Esophagus (tissue), 2 donors: Measurements from ENCODE around the gene ANTKMT. TPM values are rescaled to one million over a fixed set of nuclear protein-coding genes. Genes with fewer than 3 reads are reported as not detected.
"Not testable (repeated sequence)": the region's sequence is repeated elsewhere in the genome, so short reads cannot be mapped to it uniquely, and the experiment has no call there.

ENCODE experiments used
- H3K27ac ChIP-seq, 2 donors: one replicate each; pipeline ENCODE4 v1.5.1; 2013; ENCODE audit warnings: low read depth in 2 of 2, mild to moderate bottlenecking in 2 of 2, inconsistent platforms in 1 of 2, low read length in 1 of 2, moderate library complexity in 1 of 2
- H3K27me3 ChIP-seq, 2 donors: one replicate each; pipeline ENCODE4 v1.6.1; 2013; ENCODE audit warnings: low read length in 2 of 2, control low read depth in 1 of 2, mild to moderate bottlenecking in 1 of 2; ENCODE audit not compliant: insufficient read depth in 2 of 2, control insufficient read depth in 1 of 2
- H3K36me3 ChIP-seq, 2 donors: one replicate each; pipeline ENCODE4 v1.6.1; 2013; ENCODE audit warnings: low read length in 1 of 2; ENCODE audit not compliant: control insufficient read depth in 2 of 2, insufficient read depth in 2 of 2
- H3K4me1 ChIP-seq, 2 donors: one replicate each; pipeline ENCODE4 v1.6.1; 2013; ENCODE audit warnings: low read length in 1 of 2; ENCODE audit not compliant: control insufficient read depth in 2 of 2, insufficient read depth in 2 of 2
- H3K4me3 ChIP-seq, 2 donors: one replicate each; pipeline ENCODE4 v1.5.1; 2013; ENCODE audit warnings: low read length in 2 of 2, mild to moderate bottlenecking in 2 of 2, low read depth in 1 of 2, moderate library complexity in 1 of 2
- H3K9me3 ChIP-seq, 2 donors: one replicate each; pipeline ENCODE4 v1.6.1; 2013; ENCODE audit warnings: mild to moderate bottlenecking in 2 of 2, low read depth in 1 of 2, low read length in 1 of 2, moderate library complexity in 1 of 2; ENCODE audit not compliant: control insufficient read depth in 2 of 2, insufficient read depth in 1 of 2
- WGBS, 2 donors: extraction: QIAGEN DNeasy Blood & Tissue Kit; methylation state at CpG; one replicate each; pipeline ENCODE4 v1.1.7; 2013; 5-methylcytosine and 5-hydroxymethylcytosine counted together
- polyA plus RNA-seq, 2 donors: library from polyadenylated mRNA; stranded (reverse); fragments of 200-250 nt; gene quantifications; one replicate each; pipeline ENCODE4 v1.2.3, GENCODE V29; 2013
- donor health status: healthy with polysubstance abuse.
- donor health status: Bipolar disorder and iron deficiency.

Gene ANTKMT
- polyA plus RNA-seq, 2 donors = 17.9 to 22.4 TPM

GRCh38 chr16:751152-752006, 30.4 kb downstream of the ANTKMT start:
- H3K36me3 ChIP-seq = no peaks in the 10 kb centered on the region
- WGBS, 2 donors = 46 to 49% methylated on average over 39 of the region's 39 CpGs
- H3K4me1 ChIP-seq = peaks cover 0 to 5% of the 10 kb centered on the region in 2 donors
- H3K27me3 ChIP-seq = peaks cover 0 to 3% of the 10 kb centered on the region in 2 donors
- no peak overlapping the region for H3K4me3 ChIP-seq
- no peak overlapping the region for H3K27ac ChIP-seq
- no peaks in the 10 kb centered on the region for H3K9me3 ChIP-seq

GRCh38 chr16:752007-752312, 31.0 kb downstream of the ANTKMT start:
- Histone ChIP-seq H3K27ac (no peak overlapping the region), H3K27me3 (peaks cover 0 to 3% of the 10 kb centered on the region in 2 donors), H3K4me1 (peaks cover 0 to 5% of the 10 kb centered on the region in 2 donors), H3K36me3 (no peaks in the 10 kb centered on the region), H3K9me3 (no peaks in the 10 kb centered on the region), H3K4me3 (no peak overlapping the region)
- WGBS, 2 donors = 30 to 31% methylated on average over 10 of the region's 10 CpGs

- not testable (repeated sequence) for H3K4me1 ChIP-seq, H3K27me3 ChIP-seq, H3K9me3 ChIP-seq, H3K27ac ChIP-seq, H3K4me3 ChIP-seq, H3K36me3 ChIP-seq
- 80 to 85% methylated on average over 11 of the region's 11 CpGs for WGBS, 2 donors
Measured at GRCh38 chr16:754121-754607, 33.2 kb downstream of the ANTKMT start.

GRCh38 chr16:754656-755055, 33.7 kb downstream of the ANTKMT start:
- Histone ChIP-seq H3K9me3 (no peaks in the 10 kb centered on the region), H3K27ac (no peak overlapping the region), H3K4me1 (peaks cover 0 to 5% of the 10 kb centered on the region in 2 donors), H3K4me3 (no peak overlapping the region), H3K27me3 (peaks cover 0 to 3% of the 10 kb centered on the region in 2 donors), H3K36me3 (no peaks in the 10 kb centered on the region)
- 37 to 39% methylated on average over 11 of the region's 11 CpGs for WGBS, 2 donors

- Histone ChIP-seq H3K27ac (no peak overlapping the region), H3K4me3 (no peak overlapping the region), H3K4me1 (peaks cover 0 to 9% of the 10 kb centered on the region in 2 donors), H3K9me3 (no peaks in the 10 kb centered on the region), H3K27me3 (peaks cover 0 to 3% of the 10 kb centered on the region in 2 donors), H3K36me3 (no peaks in the 10 kb centered on the region)
- 87 to 92% methylated on average over 5 of the region's 5 CpGs for WGBS, 2 donors
Measured at GRCh38 chr16:756428-756827, 35.5 kb downstream of the ANTKMT start.

GRCh38 chr16:759110-759910, 38.4 kb downstream of the ANTKMT start:
- Histone ChIP-seq H3K4me1 (peaks cover 0 to 5% of the 10 kb centered on the region in 2 donors), H3K4me3 (no peak overlapping the region), H3K27me3 (no peaks in the 10 kb centered on the region), H3K36me3 (no peaks in the 10 kb centered on the region), H3K9me3 (no peaks in the 10 kb centered on the region), H3K27ac (peak overlapping the region; percentile 50 to 59)
- WGBS, 2 donors = 68 to 70% methylated on average over 34 of the region's 34 CpGs

GRCh38 chr16:760065-760464, 39.1 kb downstream of the ANTKMT start:
- Histone ChIP-seq H3K9me3 (no peaks in the 10 kb centered on the region), H3K4me3 (no peak overlapping the region), H3K36me3 (no peaks in the 10 kb centered on the region), H3K4me1 (peaks cover 0 to 5% of the 10 kb centered on the region in 2 donors), H3K27ac (peak overlapping the region; percentile 50 to 59), H3K27me3 (no peaks in the 10 kb centered on the region)
- 41 to 58% methylated on average over 15 of the region's 15 CpGs for WGBS, 2 donors

GRCh38 chr16:760545-761343, 39.8 kb downstream of the ANTKMT start, which contains the start of gene MSLN:
Gene MSLN, plus strand, starts transcription at chr16:760734. Its CDS starts 1,947 bp downstream, at chr16:762681.
- WGBS, 2 donors = 60 to 66% methylated on average over 34 to 37 of the region's 37 CpGs
- Histone ChIP-seq H3K27me3 (no peaks in the 10 kb centered on the region), H3K4me3 (no peak within 1 kb of the TSS), H3K36me3 (no peaks in the 10 kb centered on the region), H3K4me1 (peaks cover 0 to 5% of the 10 kb centered on the region in 2 donors), H3K9me3 (no peaks in the 10 kb centered on the region), H3K27ac (peak within 1 kb of the TSS; percentile 50 to 59)
